Urinary bladder (tissue), 4 donors: Measurements from ENCODE around the gene NCOA3. TPM values are rescaled to one million over a fixed set of nuclear protein-coding genes. Genes with fewer than 3 reads are reported as not detected.
A peak's percentile ranks its signal among the peaks of the same experiment; 100 is the strongest.
"Not testable (repeated sequence)": the region's sequence is repeated elsewhere in the genome, so short reads cannot be mapped to it uniquely, and the experiment has no call there.

Experiments
- DNase-seq: peaks from one replicate; pipeline ENCODE4 v3.0.0-alpha.2; 2015; ENCODE audit errors: extremely low spot score
- H3K27ac ChIP-seq: one replicate; pipeline ENCODE4 v1.5.1; 2013; ENCODE audit warnings: low read depth, mild to moderate bottlenecking, moderate library complexity
- H3K36me3 ChIP-seq: one replicate; pipeline ENCODE4 v1.6.1; 2013; ENCODE audit warnings: mild to moderate bottlenecking, moderate library complexity; ENCODE audit not compliant: insufficient read depth
- H3K4me1 ChIP-seq: one replicate; pipeline ENCODE4 v1.6.1; 2013; ENCODE audit warnings: mild to moderate bottlenecking, moderate library complexity; ENCODE audit not compliant: insufficient read depth
- H3K4me3 ChIP-seq: one replicate; pipeline ENCODE4 v1.5.1; 2013; ENCODE audit warnings: low read depth, low read length
- WGBS: extraction: QIAGEN DNeasy Blood & Tissue Kit; methylation state at CpG from one replicate; pipeline ENCODE4 v1.1.7; 2013; 5-methylcytosine and 5-hydroxymethylcytosine counted together
- polyA plus RNA-seq: library from polyadenylated mRNA; stranded (reverse); fragments of 200-250 nt; gene quantifications from one replicate; pipeline ENCODE4 v1.2.3, GENCODE V29; 2013
- total RNA-seq: library from RNA; depleted of rRNA; stranded (reverse); fragments of >200 nt; gene quantifications from one replicate; pipeline ENCODE4 v1.2.3, GENCODE V29; 2014
- donor health status: healthy with polysubstance abuse.
- donor health status: healthy.

The NCOA3 gene
- total and polyA plus RNA-seq, 2 donors, result 13.7 to 54.5 TPM

GRCh38 chr20:47481330-47482216, 20.1 kb upstream of the NCOA3 start:
- no peak overlapping the region for H3K4me3 ChIP-seq
- no peak for DNase-seq
- no peaks in the 10 kb centered on the region for H3K36me3 ChIP-seq
- H3K27ac ChIP-seq, result no peak overlapping the region
- 72% methylated on average over 15 of the region's 15 CpGs for WGBS
- H3K4me1 ChIP-seq, result no peaks in the 10 kb centered on the region

GRCh38 chr20:47482705-47483104, 19.0 kb upstream of the NCOA3 start:
- no peak for DNase-seq
- Histone ChIP-seq H3K4me3 (no peak overlapping the region), H3K27ac (no peak overlapping the region), H3K4me1 (no peaks in the 10 kb centered on the region), H3K36me3 (no peaks in the 10 kb centered on the region)
- WGBS, result 91% methylated on average over 2 of the region's 2 CpGs

- no peak for DNase-seq
- Histone ChIP-seq H3K27ac (no peak overlapping the region), H3K4me1 (no peaks in the 10 kb centered on the region), H3K36me3 (no peaks in the 10 kb centered on the region), H3K4me3 (no peak overlapping the region)
- 85% methylated on average over 5 of the region's 5 CpGs for WGBS
Measured at GRCh38 chr20:47484303-47484702, 17.4 kb upstream of the NCOA3 start.

GRCh38 chr20:47487175-47487917, 14.3 kb upstream of the NCOA3 start:
- H3K36me3 ChIP-seq, result no peaks in the 10 kb centered on the region
- no peak overlapping the region for H3K4me3 ChIP-seq
- no peak overlapping the region for H3K27ac ChIP-seq
- DNase-seq, result no peak
- H3K4me1 ChIP-seq, result no peaks in the 10 kb centered on the region
- WGBS, result 42% methylated on average over 4 of the region's 4 CpGs

- DNase-seq, result no peak
- 86% methylated on average over 8 of the region's 8 CpGs for WGBS
- H3K4me1 ChIP-seq, result no peaks in the 10 kb centered on the region
- no peaks in the 10 kb centered on the region for H3K36me3 ChIP-seq
- H3K27ac ChIP-seq, result no peak overlapping the region
- no peak overlapping the region for H3K4me3 ChIP-seq
Measured at GRCh38 chr20:47489448-47489872, 12.2 kb upstream of the NCOA3 start.

GRCh38 chr20:47490795-47491194, 10.9 kb upstream of the NCOA3 start:
- H3K4me3 ChIP-seq, result no peak overlapping the region
- WGBS, result 81% methylated on average over 2 of the region's 2 CpGs
- H3K36me3 ChIP-seq, result no peaks in the 10 kb centered on the region
- H3K27ac ChIP-seq, result no peak overlapping the region
- DNase-seq, result no peak
- no peaks in the 10 kb centered on the region for H3K4me1 ChIP-seq

- no peak overlapping the region for H3K4me3 ChIP-seq
- H3K27ac ChIP-seq, result no peak overlapping the region
- H3K36me3 ChIP-seq, result no peaks in the 10 kb centered on the region
- no peaks in the 10 kb centered on the region for H3K4me1 ChIP-seq
- no peak for DNase-seq
- WGBS, result 90% methylated on average over 3 of the region's 3 CpGs
Measured at GRCh38 chr20:47492284-47492683, 9.4 kb upstream of the NCOA3 start.

GRCh38 chr20:47493175-47493962, 8.3 kb upstream of the NCOA3 start:
- WGBS, result 5% methylated on average over 3 of the region's 3 CpGs
- no peak overlapping the region for H3K4me3 ChIP-seq
- H3K4me1 ChIP-seq, result no peaks in the 10 kb centered on the region
- no peak overlapping the region for H3K27ac ChIP-seq
- H3K36me3 ChIP-seq, result no peaks in the 10 kb centered on the region
- DNase-seq, result peak; percentile 56

GRCh38 chr20:47493963-47494293, 7.8 kb upstream of the NCOA3 start:
- DNase-seq, result no peak
- Histone ChIP-seq H3K36me3 (no peaks in the 10 kb centered on the region), H3K27ac (no peak overlapping the region), H3K4me1 (no peaks in the 10 kb centered on the region), H3K4me3 (no peak overlapping the region)
- 40% methylated on average over 2 of the region's 2 CpGs for WGBS

GRCh38 chr20:47494606-47495005, 7.1 kb upstream of the NCOA3 start:
- 92% methylated on average over 11 of the region's 11 CpGs for WGBS
- H3K36me3 ChIP-seq, H3K4me1 ChIP-seq, H3K4me3 ChIP-seq, H3K27ac ChIP-seq, DNase-seq: not testable (repeated sequence)

- Histone ChIP-seq H3K36me3 (no peaks in the 10 kb centered on the region), H3K27ac (no peak overlapping the region), H3K4me3 (no peak overlapping the region), H3K4me1 (no peaks in the 10 kb centered on the region)
- DNase-seq, result no peak
- 97% methylated on average over 1 of the region's 1 CpG for WGBS
Measured at GRCh38 chr20:47496118-47496517, 5.6 kb upstream of the NCOA3 start.

- no peaks in the 10 kb centered on the region for H3K4me1 ChIP-seq
- 94% methylated on average over 6 of the region's 6 CpGs for WGBS
Measured at GRCh38 chr20:47498606-47499005, 3.1 kb upstream of the NCOA3 start.

GRCh38 chr20:47499053-47499452, 2.6 kb upstream of the NCOA3 start:
- Histone ChIP-seq H3K4me1 (no peaks in the 10 kb centered on the region), H3K27ac (no peak overlapping the region), H3K36me3 (no peaks in the 10 kb centered on the region), H3K4me3 (no peak overlapping the region)
- 96% methylated on average over 5 of the region's 5 CpGs for WGBS
- DNase-seq, result no peak

More at GRCh38 chr20:47498606-47499005, 3.1 kb upstream of the NCOA3 start:
- Histone ChIP-seq H3K27ac (no peak overlapping the region), H3K4me3 (no peak overlapping the region), H3K36me3 (no peaks in the 10 kb centered on the region)
- DNase-seq, result no peak
